WTC11 (cell line): ENCODE measurements around the gene CER1. TPM values are rescaled to one million over a fixed set of nuclear protein-coding genes. Genes with fewer than 3 reads are reported as not detected.

ENCODE experiments used
- CBFB ChIP-seq: sonication (generic); formaldehyde crosslinking; IDR thresholded peaks from 2 replicates; pipeline ENCODE4 v1.8.1; 2022; ENCODE audit warnings: mild to moderate bottlenecking, low read depth, missing genetic modification reagents
- ETV6 ChIP-seq: sonication (generic); formaldehyde crosslinking; IDR thresholded peaks from 2 replicates; pipeline ENCODE4 v1.8.1; 2022; ENCODE audit warnings: mild to moderate bottlenecking, missing genetic modification reagents
- FOXP1 ChIP-seq: sonication (generic); formaldehyde crosslinking; IDR thresholded peaks from 2 replicates; pipeline ENCODE4 v1.8.0; 2022; ENCODE audit warnings: missing genetic modification reagents, mild to moderate bottlenecking, moderate library complexity, borderline replicate concordance
- GTF2I ChIP-seq: fragments of 250-450 bp; sonication (Bioruptor Pico); conservative IDR thresholded peaks from 2 replicates; pipeline ENCODE4 v1.4.0; 2021; ENCODE audit warnings: mild to moderate bottlenecking
- HMGXB4 ChIP-seq: sonication (generic); formaldehyde crosslinking; IDR thresholded peaks from 2 replicates; pipeline ENCODE4 v1.8.1; 2023; ENCODE audit warnings: mild to moderate bottlenecking, moderate library complexity, missing genetic modification reagents
- JAZF1 ChIP-seq: fragments of 250-450 bp; sonication (Bioruptor Pico); IDR thresholded peaks from 2 replicates; pipeline ENCODE4 v1.9.0; 2021; ENCODE audit warnings: moderate library complexity, mild to moderate bottlenecking, inconsistent platforms
- MAX ChIP-seq: sonication (generic); formaldehyde crosslinking; IDR thresholded peaks from 2 replicates; pipeline ENCODE4 v1.8.0; 2022; ENCODE audit warnings: mild to moderate bottlenecking, missing genetic modification reagents
- NFATC4 ChIP-seq: fragments of 250-450 bp; sonication (Bioruptor Pico); IDR thresholded peaks from 2 replicates; pipeline ENCODE4 v1.9.0; 2021; ENCODE audit warnings: mild to moderate bottlenecking
- NR2C2 ChIP-seq: sonication (generic); formaldehyde crosslinking; IDR thresholded peaks from 2 replicates; pipeline ENCODE4 v1.8.0; 2022; ENCODE audit warnings: mild to moderate bottlenecking, missing genetic modification reagents
- NR3C1 ChIP-seq: sonication (generic); formaldehyde crosslinking; conservative IDR thresholded peaks from 2 replicates; pipeline ENCODE4 v1.8.1; 2023; ENCODE audit warnings: low read depth, mild to moderate bottlenecking, missing genetic modification reagents
- RELA ChIP-seq: sonication (generic); formaldehyde crosslinking; IDR thresholded peaks from 2 replicates; pipeline ENCODE4 v1.8.1; 2022; ENCODE audit warnings: missing genetic modification reagents, mild to moderate bottlenecking, borderline replicate concordance
- ZMAT4 ChIP-seq: fragments of 250-450 bp; sonication (Bioruptor Pico); IDR thresholded peaks from 2 replicates; pipeline ENCODE4 v1.9.0; 2021; ENCODE audit warnings: mild to moderate bottlenecking
- ZNF121 ChIP-seq: sonication (generic); formaldehyde crosslinking; IDR thresholded peaks from 2 replicates; pipeline ENCODE4 v1.8.0; 2023; ENCODE audit warnings: missing genetic modification reagents
- ZNF138 ChIP-seq: sonication (generic); formaldehyde crosslinking; conservative IDR thresholded peaks from 2 replicates; pipeline ENCODE4 v1.8.1; 2022; ENCODE audit warnings: mild to moderate bottlenecking, moderate library complexity, missing genetic modification reagents
- ZNF219 ChIP-seq: sonication (generic); formaldehyde crosslinking; IDR thresholded peaks from 2 replicates; pipeline ENCODE4 v1.8.0; 2023; ENCODE audit warnings: missing genetic modification reagents, mild to moderate bottlenecking, borderline replicate concordance
- ZNF317 ChIP-seq: sonication (generic); formaldehyde crosslinking; IDR thresholded peaks from 2 replicates; pipeline ENCODE4 v1.8.1; 2023; ENCODE audit warnings: low read depth, mild to moderate bottlenecking, moderate library complexity, missing genetic modification reagents, borderline replicate concordance
- ZNF425 ChIP-seq: fragments of 250-450 bp; sonication (Bioruptor Pico); conservative IDR thresholded peaks from 2 replicates; pipeline ENCODE4 v1.9.0; 2021; ENCODE audit warnings: mild to moderate bottlenecking
- ZNF671 ChIP-seq: fragments of 250-450 bp; sonication (Bioruptor Pico); IDR thresholded peaks from 2 replicates; pipeline ENCODE4 v1.8.0; 2021; ENCODE audit warnings: mild to moderate bottlenecking
- total RNA-seq: library from RNA; stranded (reverse); gene quantifications from 3 replicates; pipeline ENCODE4 v1.2.3, GENCODE V29; 2021
- TF ChIP-seq, protein P1 (sequence below): fragments of 250-450 bp; sonication (Bioruptor Pico); IDR thresholded peaks from 2 replicates; pipeline ENCODE4 v2.1.2; 2022; ENCODE audit warnings: mild to moderate bottlenecking, moderate library complexity
- TF ChIP-seq, protein P2 (sequence below): sonication (generic); formaldehyde crosslinking; IDR thresholded peaks from 2 replicates; pipeline ENCODE4 v1.8.0; 2022; ENCODE audit warnings: mild to moderate bottlenecking, missing genetic modification reagents
- TF ChIP-seq, protein P3 (sequence below): sonication (generic); formaldehyde crosslinking; IDR thresholded peaks from 2 replicates; pipeline ENCODE4 v1.8.0; 2022; ENCODE audit warnings: missing genetic modification reagents
- TF ChIP-seq, protein P4 (sequence below): sonication (generic); formaldehyde crosslinking; IDR thresholded peaks from 2 replicates; pipeline ENCODE4 v1.8.0; 2023; ENCODE audit warnings: missing genetic modification reagents
- TF ChIP-seq, protein P5 (sequence below): sonication (generic); formaldehyde crosslinking; IDR thresholded peaks from 2 replicates; pipeline ENCODE4 v1.8.1; 2023; ENCODE audit warnings: mild to moderate bottlenecking, missing genetic modification reagents, moderate library complexity
- TF ChIP-seq, protein P6 (sequence below): sonication (generic); formaldehyde crosslinking; conservative IDR thresholded peaks from 2 replicates; pipeline ENCODE4 v1.8.1; 2022; ENCODE audit warnings: mild to moderate bottlenecking, missing genetic modification reagents

CER1 gene
- total RNA-seq, 1 experiment from 2014 or later = 2.4 TPM

DNA sequence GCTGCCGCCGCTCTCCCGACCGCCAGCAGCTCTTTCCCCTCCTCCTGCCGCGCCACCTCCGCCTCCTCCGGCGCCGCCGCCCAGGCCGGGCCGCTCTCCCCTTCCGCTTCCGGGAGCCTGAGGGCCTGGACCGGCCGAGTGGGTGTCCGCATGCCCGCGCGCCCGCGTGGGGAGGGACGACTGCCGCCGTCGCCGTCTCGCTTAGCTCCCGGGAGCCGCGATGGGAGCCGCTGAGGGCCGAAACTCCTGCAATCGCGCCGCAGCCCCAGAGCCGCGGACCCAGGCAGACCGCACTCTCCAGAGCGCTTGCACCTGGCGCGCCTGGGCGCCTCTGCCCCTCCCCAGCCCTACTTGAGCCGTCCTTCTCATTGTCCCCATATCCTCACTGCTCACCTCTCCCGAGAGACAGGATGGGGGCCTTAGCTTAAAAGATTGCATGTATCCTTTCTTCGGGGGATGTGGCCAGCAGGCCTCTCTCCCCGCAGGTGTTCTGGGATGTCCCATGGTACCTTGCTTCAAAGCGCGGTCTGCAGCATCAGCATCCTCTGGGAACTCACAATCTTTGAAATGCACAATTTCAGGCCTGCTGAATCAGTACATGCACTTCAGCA lies 29.2 kb downstream of the CER1 start, which contains the start of gene ZDHHC21 (continued):
- TF ChIP-seq ETV6 (CRISPR knock-in tag) (no peak; the same call in 1 of the 2 replicates), MAX (CRISPR knock-in tag) (peak; percentile 75), ZNF138 (no peak), NFATC4 (no peak), ZNF317 (CRISPR knock-in tag) (peak; percentile 42; the same call in 1 of the 2 replicates), NR2C2 (CRISPR knock-in tag) (no peak), ZMAT4 (CRISPR knock-in tag) (no peak), ZNF671 (CRISPR knock-in tag) (no peak), RELA (CRISPR knock-in tag) (no peak), JAZF1 (CRISPR knock-in tag) (no peak), GTF2I (CRISPR knock-in tag) (no peak), ZNF219 (no peak), NR3C1 (CRISPR knock-in tag) (no peak), ZNF425 (no peak), FOXP1 (CRISPR knock-in tag) (peak; percentile 80; the same call in 1 of the 2 replicates), HMGXB4 (CRISPR knock-in tag) (peak; percentile 93), ZNF121 (CRISPR knock-in tag) (no peak), CBFB (CRISPR knock-in tag) (no peak)
- TF ChIP-seq, protein P1, sequence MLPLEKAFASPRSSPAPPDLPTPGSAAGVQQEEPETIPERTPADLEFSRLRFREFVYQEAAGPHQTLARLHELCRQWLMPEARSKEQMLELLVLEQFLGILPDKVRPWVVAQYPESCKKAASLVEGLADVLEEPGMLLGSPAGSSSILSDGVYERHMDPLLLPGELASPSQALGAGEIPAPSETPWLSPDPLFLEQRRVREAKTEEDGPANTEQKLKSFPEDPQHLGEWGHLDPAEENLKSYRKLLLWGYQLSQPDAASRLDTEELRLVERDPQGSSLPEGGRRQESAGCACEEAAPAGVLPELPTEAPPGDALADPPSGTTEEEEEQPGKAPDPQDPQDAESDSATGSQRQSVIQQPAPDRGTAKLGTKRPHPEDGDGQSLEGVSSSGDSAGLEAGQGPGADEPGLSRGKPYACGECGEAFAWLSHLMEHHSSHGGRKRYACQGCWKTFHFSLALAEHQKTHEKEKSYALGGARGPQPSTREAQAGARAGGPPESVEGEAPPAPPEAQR (CRISPR knock-in tag) = no peak
- TF ChIP-seq, protein P2, sequence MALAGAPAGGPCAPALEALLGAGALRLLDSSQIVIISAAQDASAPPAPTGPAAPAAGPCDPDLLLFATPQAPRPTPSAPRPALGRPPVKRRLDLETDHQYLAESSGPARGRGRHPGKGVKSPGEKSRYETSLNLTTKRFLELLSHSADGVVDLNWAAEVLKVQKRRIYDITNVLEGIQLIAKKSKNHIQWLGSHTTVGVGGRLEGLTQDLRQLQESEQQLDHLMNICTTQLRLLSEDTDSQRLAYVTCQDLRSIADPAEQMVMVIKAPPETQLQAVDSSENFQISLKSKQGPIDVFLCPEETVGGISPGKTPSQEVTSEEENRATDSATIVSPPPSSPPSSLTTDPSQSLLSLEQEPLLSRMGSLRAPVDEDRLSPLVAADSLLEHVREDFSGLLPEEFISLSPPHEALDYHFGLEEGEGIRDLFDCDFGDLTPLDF (CRISPR knock-in tag) = no peak
- TF ChIP-seq, protein P3, sequence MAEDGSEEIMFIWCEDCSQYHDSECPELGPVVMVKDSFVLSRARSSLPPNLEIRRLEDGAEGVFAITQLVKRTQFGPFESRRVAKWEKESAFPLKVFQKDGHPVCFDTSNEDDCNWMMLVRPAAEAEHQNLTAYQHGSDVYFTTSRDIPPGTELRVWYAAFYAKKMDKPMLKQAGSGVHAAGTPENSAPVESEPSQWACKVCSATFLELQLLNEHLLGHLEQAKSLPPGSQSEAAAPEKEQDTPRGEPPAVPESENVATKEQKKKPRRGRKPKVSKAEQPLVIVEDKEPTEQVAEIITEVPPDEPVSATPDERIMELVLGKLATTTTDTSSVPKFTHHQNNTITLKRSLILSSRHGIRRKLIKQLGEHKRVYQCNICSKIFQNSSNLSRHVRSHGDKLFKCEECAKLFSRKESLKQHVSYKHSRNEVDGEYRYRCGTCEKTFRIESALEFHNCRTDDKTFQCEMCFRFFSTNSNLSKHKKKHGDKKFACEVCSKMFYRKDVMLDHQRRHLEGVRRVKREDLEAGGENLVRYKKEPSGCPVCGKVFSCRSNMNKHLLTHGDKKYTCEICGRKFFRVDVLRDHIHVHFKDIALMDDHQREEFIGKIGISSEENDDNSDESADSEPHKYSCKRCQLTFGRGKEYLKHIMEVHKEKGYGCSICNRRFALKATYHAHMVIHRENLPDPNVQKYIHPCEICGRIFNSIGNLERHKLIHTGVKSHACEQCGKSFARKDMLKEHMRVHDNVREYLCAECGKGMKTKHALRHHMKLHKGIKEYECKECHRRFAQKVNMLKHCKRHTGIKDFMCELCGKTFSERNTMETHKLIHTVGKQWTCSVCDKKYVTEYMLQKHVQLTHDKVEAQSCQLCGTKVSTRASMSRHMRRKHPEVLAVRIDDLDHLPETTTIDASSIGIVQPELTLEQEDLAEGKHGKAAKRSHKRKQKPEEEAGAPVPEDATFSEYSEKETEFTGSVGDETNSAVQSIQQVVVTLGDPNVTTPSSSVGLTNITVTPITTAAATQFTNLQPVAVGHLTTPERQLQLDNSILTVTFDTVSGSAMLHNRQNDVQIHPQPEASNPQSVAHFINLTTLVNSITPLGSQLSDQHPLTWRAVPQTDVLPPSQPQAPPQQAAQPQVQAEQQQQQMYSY = no peak
- TF ChIP-seq, protein P4, sequence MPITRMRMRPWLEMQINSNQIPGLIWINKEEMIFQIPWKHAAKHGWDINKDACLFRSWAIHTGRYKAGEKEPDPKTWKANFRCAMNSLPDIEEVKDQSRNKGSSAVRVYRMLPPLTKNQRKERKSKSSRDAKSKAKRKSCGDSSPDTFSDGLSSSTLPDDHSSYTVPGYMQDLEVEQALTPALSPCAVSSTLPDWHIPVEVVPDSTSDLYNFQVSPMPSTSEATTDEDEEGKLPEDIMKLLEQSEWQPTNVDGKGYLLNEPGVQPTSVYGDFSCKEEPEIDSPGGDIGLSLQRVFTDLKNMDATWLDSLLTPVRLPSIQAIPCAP (CRISPR knock-in tag) = no peak
- TF ChIP-seq, protein P5, sequence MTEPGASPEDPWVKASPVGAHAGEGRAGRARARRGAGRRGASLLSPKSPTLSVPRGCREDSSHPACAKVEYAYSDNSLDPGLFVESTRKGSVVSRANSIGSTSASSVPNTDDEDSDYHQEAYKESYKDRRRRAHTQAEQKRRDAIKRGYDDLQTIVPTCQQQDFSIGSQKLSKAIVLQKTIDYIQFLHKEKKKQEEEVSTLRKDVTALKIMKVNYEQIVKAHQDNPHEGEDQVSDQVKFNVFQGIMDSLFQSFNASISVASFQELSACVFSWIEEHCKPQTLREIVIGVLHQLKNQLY (CRISPR knock-in tag) = no peak
- TF ChIP-seq, protein P6, sequence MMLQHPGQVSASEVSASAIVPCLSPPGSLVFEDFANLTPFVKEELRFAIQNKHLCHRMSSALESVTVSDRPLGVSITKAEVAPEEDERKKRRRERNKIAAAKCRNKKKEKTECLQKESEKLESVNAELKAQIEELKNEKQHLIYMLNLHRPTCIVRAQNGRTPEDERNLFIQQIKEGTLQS (CRISPR knock-in tag) = no peak
